ENCODE measurements around the gene AUTS2. TPM values are rescaled to one million over a fixed set of nuclear protein-coding genes. Genes with fewer than 3 reads are reported as not detected.
A peak's percentile ranks its signal among the peaks of the same experiment; 100 is the strongest.

The AUTS2 gene
- total and polyA plus RNA-seq, 2 experiments from 2014 or later = 32.0 to 91.0 TPM

DNA sequence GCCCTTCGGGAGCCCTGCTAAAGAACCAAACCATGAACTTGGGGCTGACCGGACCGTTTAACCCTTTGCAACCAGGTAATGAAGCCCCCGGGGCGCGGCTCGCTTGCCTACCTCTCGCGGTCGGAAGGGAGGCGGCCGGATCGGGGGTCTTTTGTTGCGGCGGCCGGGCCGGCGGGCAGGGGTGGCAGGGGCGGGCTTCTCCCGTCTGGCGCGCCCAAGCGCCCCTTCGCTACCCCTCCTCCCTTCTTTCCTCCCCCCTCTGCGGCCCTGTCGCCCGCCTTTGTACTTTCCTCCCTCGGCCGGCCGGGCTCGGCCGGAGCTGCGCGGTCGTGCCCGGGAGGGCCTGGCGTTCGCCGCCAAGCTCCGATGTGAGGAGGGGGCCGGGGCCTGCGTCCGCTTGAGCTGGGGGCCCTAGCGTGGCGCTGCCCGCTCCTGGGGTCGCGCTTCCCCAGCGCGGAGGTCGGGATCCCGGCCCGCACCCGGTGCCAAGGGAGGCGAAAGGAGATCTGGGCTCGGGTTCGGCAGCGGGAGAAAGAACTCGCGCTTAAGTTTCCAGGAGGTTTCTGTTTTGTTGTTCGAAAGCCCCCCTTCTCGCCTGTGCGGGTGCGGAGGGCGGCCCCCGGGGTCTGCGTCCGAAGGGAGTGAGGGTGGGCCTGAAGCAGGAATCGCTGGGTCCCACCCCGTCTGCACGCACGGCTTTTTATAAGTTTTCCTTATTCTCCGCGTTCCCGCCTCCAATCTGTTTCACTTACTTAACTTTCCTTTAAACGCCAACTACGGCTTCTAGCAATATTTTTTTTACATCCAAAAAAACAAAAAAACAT is 1096.9 kb downstream of the AUTS2 start:
- DNase-seq (ENCODE audit: low spot score) = peak; percentile 48
- Histone ChIP-seq H3K4me1 (ENCODE audit: insufficient read depth) (peaks cover 39% of the 10 kb centered on the region), H3K9me2 (ENCODE audit: insufficient read depth) (no peaks in the 10 kb centered on the region), H3K4me3 (peak overlapping the region; percentile 78), H3K79me2 (replicated peaks; ENCODE audit: insufficient read depth) (peaks cover 43% of the 10 kb centered on the region), H3K27me3 (ENCODE audit: insufficient read depth) (peaks cover 42% of the 10 kb centered on the region), H4K20me1 (replicated peaks; ENCODE audit: insufficient read depth) (peaks cover 12% of the 10 kb centered on the region; the same call in 1 of the 2 replicates), H3K4me2 (peak overlapping the region; percentile 87), H2AFZ (no peak overlapping the region), H3K36me3 (ENCODE audit: insufficient read depth) (no peaks in the 10 kb centered on the region), H3K27ac (ENCODE audit: low read depth) (no peak overlapping the region), H3F3A (replicated peaks; ENCODE audit: low read depth) (0 out of 2 replicates have a peak, but pooled peaks cover 5% of the 10 kb centered on the region)
- Mint-ChIP-seq H3K27me3 (ENCODE audit: insufficient read depth, low read depth, poor library complexity) (peaks cover 29% of the 10 kb centered on the region), H3K9me3 (peaks cover 3% of the 10 kb centered on the region; the same call in 1 of the 3 replicates), H3K4me1 (peaks cover 10% of the 10 kb centered on the region), H3K4me3 (no peak overlapping the region; the same call in 2 of the 3 replicates), H3K36me3 (ENCODE audit: low read depth) (peaks cover 19% of the 10 kb centered on the region), H3K27ac (peak overlapping the region; percentile 96)
- TF ChIP-seq, protein P1, sequence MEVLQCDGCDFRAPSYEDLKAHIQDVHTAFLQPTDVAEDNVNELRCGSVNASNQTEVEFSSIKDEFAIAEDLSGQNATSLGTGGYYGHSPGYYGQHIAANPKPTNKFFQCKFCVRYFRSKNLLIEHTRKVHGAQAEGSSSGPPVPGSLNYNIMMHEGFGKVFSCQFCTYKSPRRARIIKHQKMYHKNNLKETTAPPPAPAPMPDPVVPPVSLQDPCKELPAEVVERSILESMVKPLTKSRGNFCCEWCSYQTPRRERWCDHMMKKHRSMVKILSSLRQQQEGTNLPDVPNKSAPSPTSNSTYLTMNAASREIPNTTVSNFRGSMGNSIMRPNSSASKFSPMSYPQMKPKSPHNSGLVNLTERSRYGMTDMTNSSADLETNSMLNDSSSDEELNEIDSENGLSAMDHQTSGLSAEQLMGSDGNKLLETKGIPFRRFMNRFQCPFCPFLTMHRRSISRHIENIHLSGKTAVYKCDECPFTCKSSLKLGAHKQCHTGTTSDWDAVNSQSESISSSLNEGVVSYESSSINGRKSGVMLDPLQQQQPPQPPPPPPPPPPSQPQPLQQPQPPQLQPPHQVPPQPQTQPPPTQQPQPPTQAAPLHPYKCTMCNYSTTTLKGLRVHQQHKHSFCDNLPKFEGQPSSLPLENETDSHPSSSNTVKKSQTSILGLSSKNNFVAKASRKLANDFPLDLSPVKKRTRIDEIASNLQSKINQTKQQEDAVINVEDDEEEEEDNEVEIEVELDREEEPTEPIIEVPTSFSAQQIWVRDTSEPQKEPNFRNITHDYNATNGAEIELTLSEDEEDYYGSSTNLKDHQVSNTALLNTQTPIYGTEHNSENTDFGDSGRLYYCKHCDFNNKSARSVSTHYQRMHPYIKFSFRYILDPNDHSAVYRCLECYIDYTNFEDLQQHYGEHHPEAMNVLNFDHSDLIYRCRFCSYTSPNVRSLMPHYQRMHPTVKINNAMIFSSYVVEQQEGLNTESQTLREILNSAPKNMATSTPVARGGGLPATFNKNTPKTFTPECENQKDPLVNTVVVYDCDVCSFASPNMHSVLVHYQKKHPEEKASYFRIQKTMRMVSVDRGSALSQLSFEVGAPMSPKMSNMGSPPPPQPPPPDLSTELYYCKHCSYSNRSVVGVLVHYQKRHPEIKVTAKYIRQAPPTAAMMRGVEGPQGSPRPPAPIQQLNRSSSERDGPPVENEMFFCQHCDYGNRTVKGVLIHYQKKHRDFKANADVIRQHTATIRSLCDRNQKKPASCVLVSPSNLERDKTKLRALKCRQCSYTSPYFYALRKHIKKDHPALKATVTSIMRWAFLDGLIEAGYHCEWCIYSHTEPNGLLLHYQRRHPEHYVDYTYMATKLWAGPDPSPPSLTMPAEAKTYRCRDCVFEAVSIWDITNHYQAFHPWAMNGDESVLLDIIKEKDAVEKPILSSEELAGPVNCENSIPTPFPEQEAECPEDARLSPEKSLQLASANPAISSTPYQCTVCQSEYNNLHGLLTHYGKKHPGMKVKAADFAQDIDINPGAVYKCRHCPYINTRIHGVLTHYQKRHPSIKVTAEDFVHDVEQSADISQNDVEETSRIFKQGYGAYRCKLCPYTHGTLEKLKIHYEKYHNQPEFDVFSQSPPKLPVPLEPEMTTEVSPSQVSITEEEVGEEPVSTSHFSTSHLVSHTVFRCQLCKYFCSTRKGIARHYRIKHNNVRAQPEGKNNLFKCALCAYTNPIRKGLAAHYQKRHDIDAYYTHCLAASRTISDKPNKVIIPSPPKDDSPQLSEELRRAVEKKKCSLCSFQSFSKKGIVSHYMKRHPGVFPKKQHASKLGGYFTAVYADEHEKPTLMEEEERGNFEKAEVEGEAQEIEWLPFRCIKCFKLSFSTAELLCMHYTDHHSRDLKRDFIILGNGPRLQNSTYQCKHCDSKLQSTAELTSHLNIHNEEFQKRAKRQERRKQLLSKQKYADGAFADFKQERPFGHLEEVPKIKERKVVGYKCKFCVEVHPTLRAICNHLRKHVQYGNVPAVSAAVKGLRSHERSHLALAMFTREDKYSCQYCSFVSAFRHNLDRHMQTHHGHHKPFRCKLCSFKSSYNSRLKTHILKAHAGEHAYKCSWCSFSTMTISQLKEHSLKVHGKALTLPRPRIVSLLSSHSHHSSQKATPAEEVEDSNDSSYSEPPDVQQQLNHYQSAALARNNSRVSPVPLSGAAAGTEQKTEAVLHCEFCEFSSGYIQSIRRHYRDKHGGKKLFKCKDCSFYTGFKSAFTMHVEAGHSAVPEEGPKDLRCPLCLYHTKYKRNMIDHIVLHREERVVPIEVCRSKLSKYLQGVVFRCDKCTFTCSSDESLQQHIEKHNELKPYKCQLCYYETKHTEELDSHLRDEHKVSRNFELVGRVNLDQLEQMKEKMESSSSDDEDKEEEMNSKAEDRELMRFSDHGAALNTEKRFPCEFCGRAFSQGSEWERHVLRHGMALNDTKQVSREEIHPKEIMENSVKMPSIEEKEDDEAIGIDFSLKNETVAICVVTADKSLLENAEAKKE (CRISPR knock-in tag; IDR thresholded peaks at IDR 0.05) = no peak
- TF ChIP-seq, protein P2, sequence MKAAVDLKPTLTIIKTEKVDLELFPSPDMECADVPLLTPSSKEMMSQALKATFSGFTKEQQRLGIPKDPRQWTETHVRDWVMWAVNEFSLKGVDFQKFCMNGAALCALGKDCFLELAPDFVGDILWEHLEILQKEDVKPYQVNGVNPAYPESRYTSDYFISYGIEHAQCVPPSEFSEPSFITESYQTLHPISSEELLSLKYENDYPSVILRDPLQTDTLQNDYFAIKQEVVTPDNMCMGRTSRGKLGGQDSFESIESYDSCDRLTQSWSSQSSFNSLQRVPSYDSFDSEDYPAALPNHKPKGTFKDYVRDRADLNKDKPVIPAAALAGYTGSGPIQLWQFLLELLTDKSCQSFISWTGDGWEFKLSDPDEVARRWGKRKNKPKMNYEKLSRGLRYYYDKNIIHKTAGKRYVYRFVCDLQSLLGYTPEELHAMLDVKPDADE (IDR thresholded peaks at IDR 0.05) = no peak
- TF ChIP-seq, protein P3, sequence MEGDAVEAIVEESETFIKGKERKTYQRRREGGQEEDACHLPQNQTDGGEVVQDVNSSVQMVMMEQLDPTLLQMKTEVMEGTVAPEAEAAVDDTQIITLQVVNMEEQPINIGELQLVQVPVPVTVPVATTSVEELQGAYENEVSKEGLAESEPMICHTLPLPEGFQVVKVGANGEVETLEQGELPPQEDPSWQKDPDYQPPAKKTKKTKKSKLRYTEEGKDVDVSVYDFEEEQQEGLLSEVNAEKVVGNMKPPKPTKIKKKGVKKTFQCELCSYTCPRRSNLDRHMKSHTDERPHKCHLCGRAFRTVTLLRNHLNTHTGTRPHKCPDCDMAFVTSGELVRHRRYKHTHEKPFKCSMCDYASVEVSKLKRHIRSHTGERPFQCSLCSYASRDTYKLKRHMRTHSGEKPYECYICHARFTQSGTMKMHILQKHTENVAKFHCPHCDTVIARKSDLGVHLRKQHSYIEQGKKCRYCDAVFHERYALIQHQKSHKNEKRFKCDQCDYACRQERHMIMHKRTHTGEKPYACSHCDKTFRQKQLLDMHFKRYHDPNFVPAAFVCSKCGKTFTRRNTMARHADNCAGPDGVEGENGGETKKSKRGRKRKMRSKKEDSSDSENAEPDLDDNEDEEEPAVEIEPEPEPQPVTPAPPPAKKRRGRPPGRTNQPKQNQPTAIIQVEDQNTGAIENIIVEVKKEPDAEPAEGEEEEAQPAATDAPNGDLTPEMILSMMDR (conservative IDR thresholded peaks at IDR 0.05; ENCODE audit: low read depth in 2 of 2) = no peak
- TF ChIP-seq ZNF114 (CRISPR knock-in tag; IDR thresholded peaks at IDR 0.05) (no peak), ZNF331 (CRISPR knock-in tag; IDR thresholded peaks at IDR 0.05; ENCODE audit: low read depth) (no peak), NANOG (IDR thresholded peaks at IDR 0.05; ENCODE audit: borderline replicate concordance) (no peak), EZH2phosphoT487 (IDR thresholded peaks at IDR 0.05; ENCODE audit: unreplicated experiment) (no peak), EZH2 (IDR thresholded peaks at IDR 0.05; ENCODE audit: low read depth, unreplicated experiment) (no peak), CREB1 (CRISPR knock-in tag; IDR thresholded peaks at IDR 0.05; ENCODE audit: low read depth) (no peak), JUNB (IDR thresholded peaks at IDR 0.05; ENCODE audit: unreplicated experiment) (no peak), POLR2AphosphoS5 (IDR thresholded peaks at IDR 0.05; ENCODE audit: low read depth) (no peak)
- peak; percentile 2; the same call in 1 of the 3 replicates for ATAC-seq

Data from GM23338 (cell line).